SK-N-SH treated with all-trans-retinoic acid at 6 μM for 48 hours (cell line): ENCODE results near the gene EDEM2.

Experiments
- ATAC-seq: fragments of 200-7000 bp; cut with Tn5 transposase; 3 replicates; pipeline ENCODE4 v1.9.1; 2020; ENCODE audit warnings: mild to moderate bottlenecking, moderate library complexity
- ARNTL ChIP-seq: fragments of 450-650 bp; formaldehyde crosslinking; IDR thresholded peaks from 2 replicates; pipeline ENCODE4 v1.5.0; 2020; ENCODE audit warnings: low read depth, mild to moderate bottlenecking, moderate library complexity, borderline replicate concordance
- BACH2 ChIP-seq: fragments of 250-450 bp; sonication (Bioruptor Pico); IDR thresholded peaks from 2 replicates; pipeline ENCODE4 v1.9.0; 2021; ENCODE audit warnings: mild to moderate bottlenecking, borderline replicate concordance
- CSDC2 ChIP-seq: fragments of 250-450 bp; sonication (Bioruptor Pico); IDR thresholded peaks from 2 replicates; pipeline ENCODE4 v1.5.0; 2020; ENCODE audit warnings: mild to moderate bottlenecking, moderate library complexity
- ESRRG ChIP-seq: fragments of 250-450 bp; sonication (Bioruptor Pico); IDR thresholded peaks from 2 replicates; pipeline ENCODE4 v1.6.1; 2021; ENCODE audit warnings: mild to moderate bottlenecking
- GLIS3 ChIP-seq: fragments of 250-450 bp; sonication (Bioruptor Pico); IDR thresholded peaks from 2 replicates; pipeline ENCODE4 v1.5.0; 2020; ENCODE audit warnings: mild to moderate bottlenecking, moderate library complexity
- ISL1 ChIP-seq: fragments of 250-450 bp; sonication (Bioruptor Pico); IDR thresholded peaks from 2 replicates; pipeline ENCODE4 v2.1.2; 2022; ENCODE audit warnings: mild to moderate bottlenecking, moderate library complexity
- OSR1 ChIP-seq: fragments of 250-450 bp; sonication (Bioruptor Pico); IDR thresholded peaks from 2 replicates; pipeline ENCODE4 v1.8.0; 2022; ENCODE audit warnings: moderate library complexity, mild to moderate bottlenecking, inconsistent platforms
- PPARA ChIP-seq: fragments of 250-450 bp; sonication (Bioruptor Pico); IDR thresholded peaks from 2 replicates; pipeline ENCODE4 v1.5.0; 2020; ENCODE audit warnings: mild to moderate bottlenecking, borderline replicate concordance
- RARB ChIP-seq: fragments of 250-450 bp; sonication (Bioruptor Pico); IDR thresholded peaks from 2 replicates; pipeline ENCODE4 v1.8.0; 2021; ENCODE audit warnings: mild to moderate bottlenecking, moderate library complexity
- SNAI2 ChIP-seq: fragments of 250-450 bp; sonication (Bioruptor Pico); IDR thresholded peaks from 2 replicates; pipeline ENCODE4 v1.5.0; 2020; ENCODE audit warnings: mild to moderate bottlenecking, moderate library complexity
- TOX ChIP-seq: fragments of 250-450 bp; sonication (Bioruptor Pico); IDR thresholded peaks from 2 replicates; pipeline ENCODE4 v1.8.0; 2021; ENCODE audit warnings: mild to moderate bottlenecking, moderate library complexity, borderline replicate concordance
- ZC3H10 ChIP-seq: fragments of 250-450 bp; sonication (Bioruptor Pico); IDR thresholded peaks from 2 replicates; pipeline ENCODE4 v1.5.1; 2021; ENCODE audit warnings: mild to moderate bottlenecking, moderate library complexity
- ZFP3 ChIP-seq: fragments of 250-450 bp; sonication (Bioruptor Pico); IDR thresholded peaks from 2 replicates; pipeline ENCODE4 v1.5.0; 2020; ENCODE audit warnings: mild to moderate bottlenecking, moderate library complexity
- ZNF565 ChIP-seq: fragments of 450-650 bp; formaldehyde crosslinking; conservative IDR thresholded peaks from 2 replicates; pipeline ENCODE4 v1.5.0; 2020; ENCODE audit warnings: low read depth, mild to moderate bottlenecking, moderate library complexity
- ZNF70 ChIP-seq: fragments of 450-650 bp; formaldehyde crosslinking; IDR thresholded peaks from 2 replicates; pipeline ENCODE4 v1.5.0; 2020; ENCODE audit warnings: mild to moderate bottlenecking, moderate library complexity
- ZNF8 ChIP-seq: fragments of 450-650 bp; formaldehyde crosslinking; IDR thresholded peaks from 2 replicates; pipeline ENCODE4 v1.5.0; 2020; ENCODE audit warnings: mild to moderate bottlenecking, moderate library complexity
- TF ChIP-seq, protein P1 (sequence below): fragments of 250-450 bp; sonication (Bioruptor Pico); IDR thresholded peaks from 2 replicates; pipeline ENCODE4 v1.5.1; 2020; ENCODE audit warnings: low read depth, mild to moderate bottlenecking, moderate library complexity
- TF ChIP-seq, protein P2 (sequence below): fragments of 250-450 bp; sonication (Bioruptor Pico); IDR thresholded peaks from 2 replicates; pipeline ENCODE4 v1.5.0; 2020; ENCODE audit warnings: mild to moderate bottlenecking, moderate library complexity
- TF ChIP-seq, protein P3 (sequence below): fragments of 250-450 bp; sonication (Bioruptor Pico); IDR thresholded peaks from 2 replicates; pipeline ENCODE4 v1.8.0; 2020; ENCODE audit warnings: mild to moderate bottlenecking, moderate library complexity, borderline replicate concordance
- TF ChIP-seq, protein P4 (sequence below): fragments of 250-450 bp; sonication (Bioruptor Pico); IDR thresholded peaks from 2 replicates; pipeline ENCODE4 v1.5.1; 2021; ENCODE audit warnings: mild to moderate bottlenecking, moderate library complexity
- TF ChIP-seq, protein P5 (sequence below): fragments of 250-450 bp; sonication (Bioruptor Pico); IDR thresholded peaks from 2 replicates; pipeline ENCODE4 v1.8.0; 2021; ENCODE audit warnings: low read depth, mild to moderate bottlenecking, moderate library complexity, borderline replicate concordance

Gene EDEM2

DNA sequence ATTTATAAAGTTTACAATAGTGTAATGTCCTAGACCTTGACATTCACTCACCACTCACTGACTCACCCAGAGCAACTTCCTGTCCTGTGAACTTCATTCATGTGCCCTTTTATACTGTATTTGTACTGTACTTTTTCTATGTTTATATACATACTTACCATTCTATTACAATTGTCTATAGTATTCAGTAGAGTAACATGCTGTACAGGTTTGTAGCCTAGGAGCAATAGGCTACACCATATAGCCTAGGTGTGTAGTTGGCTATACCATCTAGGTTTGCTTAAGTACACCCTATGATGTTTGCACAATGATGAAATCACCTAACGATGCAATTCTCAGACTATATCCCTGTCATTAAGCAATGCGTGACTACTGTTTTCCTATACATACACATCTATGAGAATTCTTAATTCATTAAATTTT is 17.5 kb downstream of the EDEM2 start:
- peak; percentile 61; the same call in 2 of the 3 replicates for ATAC-seq
- TF ChIP-seq, protein P1, sequence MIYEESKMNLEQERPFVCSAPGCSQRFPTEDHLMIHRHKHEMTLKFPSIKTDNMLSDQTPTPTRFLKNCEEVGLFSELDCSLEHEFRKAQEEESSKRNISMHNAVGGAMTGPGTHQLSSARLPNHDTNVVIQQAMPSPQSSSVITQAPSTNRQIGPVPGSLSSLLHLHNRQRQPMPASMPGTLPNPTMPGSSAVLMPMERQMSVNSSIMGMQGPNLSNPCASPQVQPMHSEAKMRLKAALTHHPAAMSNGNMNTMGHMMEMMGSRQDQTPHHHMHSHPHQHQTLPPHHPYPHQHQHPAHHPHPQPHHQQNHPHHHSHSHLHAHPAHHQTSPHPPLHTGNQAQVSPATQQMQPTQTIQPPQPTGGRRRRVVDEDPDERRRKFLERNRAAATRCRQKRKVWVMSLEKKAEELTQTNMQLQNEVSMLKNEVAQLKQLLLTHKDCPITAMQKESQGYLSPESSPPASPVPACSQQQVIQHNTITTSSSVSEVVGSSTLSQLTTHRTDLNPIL, result no peak
- TF ChIP-seq GLIS3 (no peak), RARB (CRISPR knock-in tag) (no peak), ZNF8 (CRISPR knock-in tag) (no peak), SNAI2 (CRISPR knock-in tag) (no peak), ESRRG (CRISPR knock-in tag) (no peak), ZNF565 (CRISPR knock-in tag) (no peak), TOX (no peak), BACH2 (CRISPR knock-in tag) (no peak), CSDC2 (CRISPR knock-in tag) (no peak), ZC3H10 (no peak), ZNF70 (CRISPR knock-in tag) (no peak), PPARA (no peak)
- TF ChIP-seq, protein P2, sequence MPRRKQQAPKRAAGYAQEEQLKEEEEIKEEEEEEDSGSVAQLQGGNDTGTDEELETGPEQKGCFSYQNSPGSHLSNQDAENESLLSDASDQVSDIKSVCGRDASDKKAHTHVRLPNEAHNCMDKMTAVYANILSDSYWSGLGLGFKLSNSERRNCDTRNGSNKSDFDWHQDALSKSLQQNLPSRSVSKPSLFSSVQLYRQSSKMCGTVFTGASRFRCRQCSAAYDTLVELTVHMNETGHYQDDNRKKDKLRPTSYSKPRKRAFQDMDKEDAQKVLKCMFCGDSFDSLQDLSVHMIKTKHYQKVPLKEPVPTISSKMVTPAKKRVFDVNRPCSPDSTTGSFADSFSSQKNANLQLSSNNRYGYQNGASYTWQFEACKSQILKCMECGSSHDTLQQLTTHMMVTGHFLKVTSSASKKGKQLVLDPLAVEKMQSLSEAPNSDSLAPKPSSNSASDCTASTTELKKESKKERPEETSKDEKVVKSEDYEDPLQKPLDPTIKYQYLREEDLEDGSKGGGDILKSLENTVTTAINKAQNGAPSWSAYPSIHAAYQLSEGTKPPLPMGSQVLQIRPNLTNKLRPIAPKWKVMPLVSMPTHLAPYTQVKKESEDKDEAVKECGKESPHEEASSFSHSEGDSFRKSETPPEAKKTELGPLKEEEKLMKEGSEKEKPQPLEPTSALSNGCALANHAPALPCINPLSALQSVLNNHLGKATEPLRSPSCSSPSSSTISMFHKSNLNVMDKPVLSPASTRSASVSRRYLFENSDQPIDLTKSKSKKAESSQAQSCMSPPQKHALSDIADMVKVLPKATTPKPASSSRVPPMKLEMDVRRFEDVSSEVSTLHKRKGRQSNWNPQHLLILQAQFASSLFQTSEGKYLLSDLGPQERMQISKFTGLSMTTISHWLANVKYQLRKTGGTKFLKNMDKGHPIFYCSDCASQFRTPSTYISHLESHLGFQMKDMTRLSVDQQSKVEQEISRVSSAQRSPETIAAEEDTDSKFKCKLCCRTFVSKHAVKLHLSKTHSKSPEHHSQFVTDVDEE (CRISPR knock-in tag), result no peak
- TF ChIP-seq, protein P3, sequence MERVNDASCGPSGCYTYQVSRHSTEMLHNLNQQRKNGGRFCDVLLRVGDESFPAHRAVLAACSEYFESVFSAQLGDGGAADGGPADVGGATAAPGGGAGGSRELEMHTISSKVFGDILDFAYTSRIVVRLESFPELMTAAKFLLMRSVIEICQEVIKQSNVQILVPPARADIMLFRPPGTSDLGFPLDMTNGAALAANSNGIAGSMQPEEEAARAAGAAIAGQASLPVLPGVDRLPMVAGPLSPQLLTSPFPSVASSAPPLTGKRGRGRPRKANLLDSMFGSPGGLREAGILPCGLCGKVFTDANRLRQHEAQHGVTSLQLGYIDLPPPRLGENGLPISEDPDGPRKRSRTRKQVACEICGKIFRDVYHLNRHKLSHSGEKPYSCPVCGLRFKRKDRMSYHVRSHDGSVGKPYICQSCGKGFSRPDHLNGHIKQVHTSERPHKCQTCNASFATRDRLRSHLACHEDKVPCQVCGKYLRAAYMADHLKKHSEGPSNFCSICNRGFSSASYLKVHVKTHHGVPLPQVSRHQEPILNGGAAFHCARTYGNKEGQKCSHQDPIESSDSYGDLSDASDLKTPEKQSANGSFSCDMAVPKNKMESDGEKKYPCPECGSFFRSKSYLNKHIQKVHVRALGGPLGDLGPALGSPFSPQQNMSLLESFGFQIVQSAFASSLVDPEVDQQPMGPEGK (CRISPR knock-in tag), result no peak
- TF ChIP-seq, protein P4, sequence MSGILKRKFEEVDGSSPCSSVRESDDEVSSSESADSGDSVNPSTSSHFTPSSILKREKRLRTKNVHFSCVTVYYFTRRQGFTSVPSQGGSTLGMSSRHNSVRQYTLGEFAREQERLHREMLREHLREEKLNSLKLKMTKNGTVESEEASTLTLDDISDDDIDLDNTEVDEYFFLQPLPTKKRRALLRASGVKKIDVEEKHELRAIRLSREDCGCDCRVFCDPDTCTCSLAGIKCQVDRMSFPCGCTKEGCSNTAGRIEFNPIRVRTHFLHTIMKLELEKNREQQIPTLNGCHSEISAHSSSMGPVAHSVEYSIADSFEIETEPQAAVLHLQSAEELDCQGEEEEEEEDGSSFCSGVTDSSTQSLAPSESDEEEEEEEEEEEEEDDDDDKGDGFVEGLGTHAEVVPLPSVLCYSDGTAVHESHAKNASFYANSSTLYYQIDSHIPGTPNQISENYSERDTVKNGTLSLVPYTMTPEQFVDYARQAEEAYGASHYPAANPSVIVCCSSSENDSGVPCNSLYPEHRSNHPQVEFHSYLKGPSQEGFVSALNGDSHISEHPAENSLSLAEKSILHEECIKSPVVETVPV (CRISPR knock-in tag), result no peak
- TF ChIP-seq, all 23 proteins: peak for 0

DNA sequence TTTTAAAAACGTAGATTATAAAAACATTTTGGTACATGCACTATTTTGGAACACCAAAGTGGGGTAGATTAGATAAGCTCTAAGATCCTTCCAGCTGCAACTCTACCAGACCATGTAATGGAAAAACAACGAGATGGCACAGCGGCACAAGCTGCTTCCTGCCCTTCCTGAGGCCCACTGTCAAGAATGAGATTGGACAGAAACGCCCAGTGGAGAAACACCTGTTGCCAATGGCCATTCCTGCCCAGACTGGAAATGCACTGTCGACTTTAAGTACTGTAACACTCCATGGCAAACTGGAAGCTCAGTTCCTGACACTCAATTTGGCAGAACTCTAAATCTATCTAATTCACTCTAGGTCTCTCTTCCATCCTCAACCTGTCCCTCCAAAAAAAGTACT is 21.4 kb downstream of the EDEM2 start:
- no peak for ATAC-seq
- no peak for TF ChIP-seq GLIS3
- TF ChIP-seq, protein P5, sequence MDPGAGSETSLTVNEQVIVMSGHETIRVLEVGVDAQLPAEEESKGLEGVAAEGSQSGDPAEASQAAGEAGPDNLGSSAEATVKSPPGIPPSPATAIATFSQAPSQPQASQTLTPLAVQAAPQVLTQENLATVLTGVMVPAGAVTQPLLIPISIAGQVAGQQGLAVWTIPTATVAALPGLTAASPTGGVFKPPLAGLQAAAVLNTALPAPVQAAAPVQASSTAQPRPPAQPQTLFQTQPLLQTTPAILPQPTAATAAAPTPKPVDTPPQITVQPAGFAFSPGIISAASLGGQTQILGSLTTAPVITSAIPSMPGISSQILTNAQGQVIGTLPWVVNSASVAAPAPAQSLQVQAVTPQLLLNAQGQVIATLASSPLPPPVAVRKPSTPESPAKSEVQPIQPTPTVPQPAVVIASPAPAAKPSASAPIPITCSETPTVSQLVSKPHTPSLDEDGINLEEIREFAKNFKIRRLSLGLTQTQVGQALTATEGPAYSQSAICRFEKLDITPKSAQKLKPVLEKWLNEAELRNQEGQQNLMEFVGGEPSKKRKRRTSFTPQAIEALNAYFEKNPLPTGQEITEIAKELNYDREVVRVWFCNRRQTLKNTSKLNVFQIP, result no peak
- no peak for TF ChIP-seq ISL1
- TF ChIP-seq, protein P4 (CRISPR knock-in tag), result no peak
- no peak for TF ChIP-seq ZNF565 (CRISPR knock-in tag)
- TF ChIP-seq OSR1 (CRISPR knock-in tag), result no peak
- no peak for TF ChIP-seq RARB (CRISPR knock-in tag)
- no peak for TF ChIP-seq ZFP3 (CRISPR knock-in tag)
- TF ChIP-seq, protein P3 (CRISPR knock-in tag), result no peak
- no peak for TF ChIP-seq ARNTL (CRISPR knock-in tag)
- TF ChIP-seq, all 23 proteins: peak for 0
